H1 (cell line): Measurements from ENCODE around the gene GIMD1.

Source experiments
- BCL11A ChIP-seq, 2 experiments: IDR thresholded peaks; one replicate each; pipeline ENCODE4 v1.6.1; 2011; ENCODE audit warnings: low read depth in 2 of 2, low read length in 2 of 2, mild to moderate bottlenecking in 2 of 2
- CEBPB ChIP-seq: IDR thresholded peaks from 2 replicates; pipeline ENCODE4 v1.6.1; 2012; ENCODE audit warnings: low read depth, low read length
- EP300 ChIP-seq, 2 experiments: IDR thresholded peaks; 1 replicate in 1 of 2; 2 replicates in 1 of 2; pipeline ENCODE4 v1.6.1; 2011 to 2012; ENCODE audit warnings: low read depth in 2 of 2, low read length in 2 of 2, mild to moderate bottlenecking in 2 of 2, borderline replicate concordance in 1 of 2, inconsistent platforms in 1 of 2, moderate library complexity in 1 of 2
- EZH2 ChIP-seq: fragments of 200-600 bp; sonication (generic); IDR thresholded peaks from 2 replicates; pipeline ENCODE4 v1.7.1; 2012; ENCODE audit warnings: low read depth, mild to moderate bottlenecking, moderate library complexity, low read length, inconsistent platforms; ENCODE audit not compliant: severe bottlenecking
- FOSL1 ChIP-seq: IDR thresholded peaks from 2 replicates; pipeline ENCODE4 v1.6.1; 2011; ENCODE audit warnings: mild to moderate bottlenecking, low read depth, low read length, moderate library complexity; ENCODE audit not compliant: insufficient read depth
- HDAC6 ChIP-seq: IDR thresholded peaks from one replicate; pipeline ENCODE4 v1.7.1; 2012; ENCODE audit warnings: low read depth, mild to moderate bottlenecking, inconsistent platforms, low read length, moderate library complexity
- RAD21 ChIP-seq, 2 experiments: IDR thresholded peaks in 1 of 2; conservative IDR thresholded peaks in 1 of 2; 2 replicates each; pipeline ENCODE4 v1.6.1; 2011; ENCODE audit warnings: low read depth in 2 of 2, low read length in 2 of 2, improper control_type of control experiment in 1 of 2, inconsistent platforms in 1 of 2, mild to moderate bottlenecking in 1 of 2, moderate library complexity in 1 of 2
- RBBP5 ChIP-seq: IDR thresholded peaks from 2 replicates; pipeline ENCODE4 v1.7.1; 2012; ENCODE audit warnings: low read depth, mild to moderate bottlenecking, inconsistent platforms, low read length, moderate library complexity, borderline replicate concordance
- RFX5 ChIP-seq: IDR thresholded peaks from 2 replicates; pipeline ENCODE4 v1.6.1; 2011; ENCODE audit warnings: low read depth, low read length, improper control_type of control experiment, borderline replicate concordance
- RNF2 ChIP-seq: fragments of 200-900, 300-1000 bp; sonication (generic); IDR thresholded peaks from 2 replicates; pipeline ENCODE4 v1.7.1; 2016; ENCODE audit warnings: borderline replicate concordance, low read depth, mild to moderate bottlenecking, antibody characterized with exemption, low read length; ENCODE audit not compliant: poor library complexity, severe bottlenecking; ENCODE audit errors: missing control alignments
- TAF1 ChIP-seq: IDR thresholded peaks from 2 replicates; pipeline ENCODE4 v1.6.1; 2011; ENCODE audit warnings: mild to moderate bottlenecking, low read depth, low read length
- YY1 ChIP-seq: IDR thresholded peaks from 2 replicates; pipeline ENCODE4 v1.6.1; 2011; ENCODE audit warnings: low read depth, mild to moderate bottlenecking, low read length
- TF ChIP-seq, protein P1 (sequence below): IDR thresholded peaks from 2 replicates; pipeline ENCODE4 v1.6.1; 2012; ENCODE audit warnings: inconsistent platforms
- TF ChIP-seq, protein P2 (sequence below), 3 experiments: IDR thresholded peaks; 1 replicate in 2 of 3; 2 replicates in 1 of 3; pipeline versions ENCODE4 v1.5.1 to v1.6.1; 2011; ENCODE audit warnings: low read length in 3 of 3, mild to moderate bottlenecking in 3 of 3, inconsistent platforms in 2 of 3, low read depth in 1 of 3, moderate library complexity in 1 of 3; ENCODE audit not compliant: insufficient read depth in 1 of 3; ENCODE audit errors: control extremely low read depth in 1 of 3

DNA sequence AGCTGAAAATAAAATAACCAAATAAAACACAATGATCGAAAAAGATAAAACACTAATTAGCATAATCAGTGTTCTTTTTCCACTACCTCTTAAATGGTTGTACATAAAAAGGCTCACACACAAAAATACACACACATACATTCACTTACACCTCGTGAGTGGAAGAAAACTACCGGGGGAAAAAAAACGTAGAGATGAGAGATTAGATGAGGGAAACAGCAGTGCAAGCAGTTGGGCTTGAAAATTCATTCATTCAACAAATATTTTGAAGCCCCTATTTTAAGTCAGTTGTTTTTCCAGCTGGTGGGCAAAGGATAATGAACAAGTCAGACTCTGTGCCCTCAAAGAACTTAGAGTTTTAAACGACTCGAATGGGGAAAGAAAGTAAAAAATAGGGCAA is 53.6 kb downstream of the GIMD1 start:
- TF ChIP-seq, protein P1, sequence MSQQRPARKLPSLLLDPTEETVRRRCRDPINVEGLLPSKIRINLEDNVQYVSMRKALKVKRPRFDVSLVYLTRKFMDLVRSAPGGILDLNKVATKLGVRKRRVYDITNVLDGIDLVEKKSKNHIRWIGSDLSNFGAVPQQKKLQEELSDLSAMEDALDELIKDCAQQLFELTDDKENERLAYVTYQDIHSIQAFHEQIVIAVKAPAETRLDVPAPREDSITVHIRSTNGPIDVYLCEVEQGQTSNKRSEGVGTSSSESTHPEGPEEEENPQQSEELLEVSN: no peak
- TF ChIP-seq EP300 (IDR thresholded peaks at IDR 0.05; ENCODE audit: borderline replicate concordance in 1 of 2, low read depth in 2 of 2, low read length in 2 of 2) (no peak), FOSL1 (no peak), YY1 (no peak), TAF1 (no peak), CEBPB (no peak), RNF2 (no peak), HDAC6 (no peak), RFX5 (no peak), RBBP5 (no peak), RAD21 (IDR thresholded peaks at IDR 0.05 in 1 of 2, conservative IDR thresholded peaks at IDR 0.05 in 1 of 2; ENCODE audit: low read depth in 2 of 2, low read length in 2 of 2) (no peak), EZH2 (no peak), BCL11A (IDR thresholded peaks at IDR 0.05; ENCODE audit: low read depth in 2 of 2, low read length in 2 of 2) (no peak)
- TF ChIP-seq, protein P2, sequence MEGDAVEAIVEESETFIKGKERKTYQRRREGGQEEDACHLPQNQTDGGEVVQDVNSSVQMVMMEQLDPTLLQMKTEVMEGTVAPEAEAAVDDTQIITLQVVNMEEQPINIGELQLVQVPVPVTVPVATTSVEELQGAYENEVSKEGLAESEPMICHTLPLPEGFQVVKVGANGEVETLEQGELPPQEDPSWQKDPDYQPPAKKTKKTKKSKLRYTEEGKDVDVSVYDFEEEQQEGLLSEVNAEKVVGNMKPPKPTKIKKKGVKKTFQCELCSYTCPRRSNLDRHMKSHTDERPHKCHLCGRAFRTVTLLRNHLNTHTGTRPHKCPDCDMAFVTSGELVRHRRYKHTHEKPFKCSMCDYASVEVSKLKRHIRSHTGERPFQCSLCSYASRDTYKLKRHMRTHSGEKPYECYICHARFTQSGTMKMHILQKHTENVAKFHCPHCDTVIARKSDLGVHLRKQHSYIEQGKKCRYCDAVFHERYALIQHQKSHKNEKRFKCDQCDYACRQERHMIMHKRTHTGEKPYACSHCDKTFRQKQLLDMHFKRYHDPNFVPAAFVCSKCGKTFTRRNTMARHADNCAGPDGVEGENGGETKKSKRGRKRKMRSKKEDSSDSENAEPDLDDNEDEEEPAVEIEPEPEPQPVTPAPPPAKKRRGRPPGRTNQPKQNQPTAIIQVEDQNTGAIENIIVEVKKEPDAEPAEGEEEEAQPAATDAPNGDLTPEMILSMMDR (IDR thresholded peaks at IDR 0.05; ENCODE audit: control extremely low read depth in 1 of 3, insufficient read depth in 1 of 3, low read depth in 1 of 3, low read length in 3 of 3): no peak
